Left hindlimb (tissue), 1 donor: ENCODE results near the gene NCCRP1.
"Not testable (repeated sequence)": the region's sequence is repeated elsewhere in the genome, so short reads cannot be mapped to it uniquely, and the experiment has no call there.

Source experiments
- DNase-seq: peaks from one replicate; pipeline ENCODE4 v3.0.0-alpha.2; 2018

The NCCRP1 gene

GRCh38 chr19:39209196-39209595 lies 12.4 kb downstream of the NCCRP1 start:
- DNase-seq = no peak

- no peak for DNase-seq
These were observed 15.1 kb downstream of the NCCRP1 start for GRCh38 chr19:39211731-39212374.

- DNase-seq = no peak
These were observed 15.6 kb downstream of the NCCRP1 start for GRCh38 chr19:39212375-39212742.

- DNase-seq = not testable (repeated sequence)
These were observed 18.6 kb downstream of the NCCRP1 start for GRCh38 chr19:39215323-39215722.

GRCh38 chr19:39217094-39217493 lies 20.3 kb downstream of the NCCRP1 start:
- no peak for DNase-seq

- DNase-seq = no peak
These were observed 21.7 kb downstream of the NCCRP1 start for GRCh38 chr19:39218230-39219007.

- not testable (repeated sequence) for DNase-seq
These were observed 22.3 kb downstream of the NCCRP1 start for GRCh38 chr19:39219108-39219507.

GRCh38 chr19:39223703-39224279 lies 27.0 kb downstream of the NCCRP1 start:
- DNase-seq = no peak

GRCh38 chr19:39224910-39225309 lies 28.1 kb downstream of the NCCRP1 start:
- no peak for DNase-seq

GRCh38 chr19:39230096-39230764 lies 33.5 kb downstream of the NCCRP1 start:
- no peak for DNase-seq

- no peak for DNase-seq
These were observed 35.9 kb downstream of the NCCRP1 start for GRCh38 chr19:39232708-39233107.

- DNase-seq = no peak
These were observed 39.8 kb downstream of the NCCRP1 start for GRCh38 chr19:39236527-39236926.

GRCh38 chr19:39237200-39238184 lies 40.7 kb downstream of the NCCRP1 start:
- no peak for DNase-seq

GRCh38 chr19:39238209-39238608 lies 41.4 kb downstream of the NCCRP1 start:
- DNase-seq = no peak

- no peak for DNase-seq
These were observed 42.2 kb downstream of the NCCRP1 start for GRCh38 chr19:39238944-39239343.

GRCh38 chr19:39240421-39240820 lies 43.7 kb downstream of the NCCRP1 start:
- DNase-seq = no peak

GRCh38 chr19:39243741-39244140 lies 47.0 kb downstream of the NCCRP1 start:
- not testable (repeated sequence) for DNase-seq

- not testable (repeated sequence) for DNase-seq
These were observed 47.8 kb downstream of the NCCRP1 start, which contains the start of gene IFNL3 for GRCh38 chr19:39244410-39245100. IFNL3 (minus strand) TSS chr19:39245006; CDS start chr19:39244967, 39 bp downstream.

- DNase-seq = not testable (repeated sequence)
These were observed 48.4 kb downstream of the NCCRP1 start for GRCh38 chr19:39245166-39245565.

GRCh38 chr19:39246951-39247669 lies 50.3 kb downstream of the NCCRP1 start:
- DNase-seq = no peak
